GM19035 (cell line): ENCODE results near the gene SMNDC1.
"Not testable (repeated sequence)": the region's sequence is repeated elsewhere in the genome, so short reads cannot be mapped to it uniquely, and the experiment has no call there.

Experiments
- ATAC-seq: cut with Tn5 transposase; IDR thresholded peaks from one replicate; pipeline ENCODE4 v1.9.1; 2021; ENCODE audit not compliant: unreplicated experiment

Gene SMNDC1

GRCh38 chr10:110286841-110287240, 17.9 kb downstream of the SMNDC1 start:
- no peak for ATAC-seq

GRCh38 chr10:110285501-110285900, 19.2 kb downstream of the SMNDC1 start:
- ATAC-seq = no peak

- ATAC-seq = no peak
Observed at GRCh38 chr10:110284262-110284661, 20.5 kb downstream of the SMNDC1 start.

- no peak for ATAC-seq
Observed at GRCh38 chr10:110279407-110279986, 25.2 kb downstream of the SMNDC1 start.

- ATAC-seq = no peak
Observed at GRCh38 chr10:110278562-110279406, 25.9 kb downstream of the SMNDC1 start.

- no peak for ATAC-seq
Observed at GRCh38 chr10:110277591-110277990, 27.1 kb downstream of the SMNDC1 start.

GRCh38 chr10:110276603-110277002, 28.1 kb downstream of the SMNDC1 start:
- no peak for ATAC-seq

- ATAC-seq = no peak
Observed at GRCh38 chr10:110275128-110275729, 29.5 kb downstream of the SMNDC1 start.

- no peak for ATAC-seq
Observed at GRCh38 chr10:110274647-110275046, 30.1 kb downstream of the SMNDC1 start.

- ATAC-seq = no peak
Observed at GRCh38 chr10:110274072-110274627, 30.6 kb downstream of the SMNDC1 start.

GRCh38 chr10:110273474-110273873, 31.2 kb downstream of the SMNDC1 start:
- no peak for ATAC-seq

- not testable (repeated sequence) for ATAC-seq
Observed at GRCh38 chr10:110272995-110273394, 31.7 kb downstream of the SMNDC1 start.

- ATAC-seq = no peak
Observed at GRCh38 chr10:110269374-110270318, 35.1 kb downstream of the SMNDC1 start.

- ATAC-seq = no peak
Observed at GRCh38 chr10:110268971-110269370, 35.7 kb downstream of the SMNDC1 start.

- ATAC-seq = no peak
Observed at GRCh38 chr10:110268442-110268841, 36.3 kb downstream of the SMNDC1 start.

GRCh38 chr10:110267276-110267675, 37.4 kb downstream of the SMNDC1 start:
- no peak for ATAC-seq

GRCh38 chr10:110265573-110266193, 39.0 kb downstream of the SMNDC1 start:
- no peak for ATAC-seq

- no peak for ATAC-seq
Observed at GRCh38 chr10:110263164-110263563, 41.6 kb downstream of the SMNDC1 start.

- no peak for ATAC-seq
Observed at GRCh38 chr10:110260746-110261477, 43.8 kb downstream of the SMNDC1 start.

- ATAC-seq = no peak
Observed at GRCh38 chr10:110259317-110259716, 45.4 kb downstream of the SMNDC1 start.
